ENCODE measurements around the gene DTNBP1.

- TF ChIP-seq POLR2A (IDR thresholded peaks at IDR 0.05) (no peak), CTCF (IDR thresholded peaks at IDR 0.05) (no peak)
Observed at GRCh38 chr6:15682965-15683822, 20.4 kb upstream of the DTNBP1 start.

All from Peyer's patch (tissue), 4 donors.